GF-D8 (cell line): ENCODE measurements around the gene LZTR1.
"Not testable (repeated sequence)": the region's sequence is repeated elsewhere in the genome, so short reads cannot be mapped to it uniquely, and the experiment has no call there.

Experiments used
- DNase-seq: peaks from one replicate; lab custom pipeline; 2025; lab: John Stamatoyannopoulos, UW

Gene LZTR1

DNA sequence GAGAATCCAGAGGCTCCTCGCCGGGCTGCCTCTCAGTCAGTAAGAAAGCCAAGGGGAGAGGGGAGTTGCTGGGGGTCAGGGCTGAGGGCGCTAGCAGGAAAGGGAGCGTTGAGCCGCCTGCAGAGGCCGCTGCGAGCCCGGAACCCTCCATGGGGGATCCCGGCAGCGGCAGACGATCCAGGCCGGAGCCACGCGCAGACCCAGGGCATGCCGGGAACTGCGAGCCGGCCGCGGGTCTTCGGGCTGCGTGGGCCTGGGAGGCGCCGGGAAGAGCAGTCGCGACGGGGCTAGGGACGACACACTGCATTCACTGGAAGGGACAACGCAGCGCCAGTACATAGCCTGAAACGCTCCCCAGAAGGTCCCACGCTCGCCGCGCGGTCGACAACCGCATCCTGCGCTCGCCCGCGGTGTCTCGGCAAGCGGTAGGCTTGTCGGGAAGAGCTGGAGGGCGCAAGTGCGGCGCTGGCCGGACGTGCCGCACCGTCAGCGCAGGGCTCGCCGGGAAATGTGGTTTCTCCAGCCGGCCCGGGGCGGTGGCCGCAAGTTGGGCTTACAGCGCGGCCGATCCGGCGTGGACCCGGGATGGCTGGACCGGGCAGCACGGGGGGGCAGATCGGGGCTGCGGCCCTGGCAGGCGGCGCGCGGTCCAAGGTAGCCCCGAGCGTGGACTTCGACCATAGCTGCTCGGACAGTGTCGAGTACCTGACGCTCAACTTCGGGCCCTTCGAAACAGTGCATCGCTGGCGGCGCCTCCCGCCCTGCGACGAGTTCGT is at the start of gene LZTR1:
LZTR1 (plus strand) TSS at position 511 of the 776 bp plus-strand sequence; CDS start at position 586, 75 bp downstream.
- DNase-seq: peak; percentile 37

DNA sequence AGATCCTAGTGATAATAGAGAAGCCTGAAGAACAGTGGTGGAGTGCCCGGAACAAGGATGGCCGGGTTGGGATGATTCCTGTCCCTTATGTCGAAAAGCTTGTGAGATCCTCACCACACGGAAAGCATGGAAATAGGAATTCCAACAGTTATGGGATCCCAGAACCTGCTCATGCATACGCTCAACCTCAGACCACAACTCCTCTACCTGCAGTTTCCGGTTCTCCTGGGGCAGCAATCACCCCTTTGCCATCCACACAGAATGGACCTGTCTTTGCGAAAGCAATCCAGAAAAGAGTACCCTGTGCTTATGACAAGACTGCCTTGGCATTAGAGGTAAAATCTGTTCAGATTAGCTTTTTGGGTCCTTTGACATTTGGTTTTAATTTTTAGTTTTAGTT is 48.2 kb upstream of the LZTR1 start:
- no peak for DNase-seq

DNA sequence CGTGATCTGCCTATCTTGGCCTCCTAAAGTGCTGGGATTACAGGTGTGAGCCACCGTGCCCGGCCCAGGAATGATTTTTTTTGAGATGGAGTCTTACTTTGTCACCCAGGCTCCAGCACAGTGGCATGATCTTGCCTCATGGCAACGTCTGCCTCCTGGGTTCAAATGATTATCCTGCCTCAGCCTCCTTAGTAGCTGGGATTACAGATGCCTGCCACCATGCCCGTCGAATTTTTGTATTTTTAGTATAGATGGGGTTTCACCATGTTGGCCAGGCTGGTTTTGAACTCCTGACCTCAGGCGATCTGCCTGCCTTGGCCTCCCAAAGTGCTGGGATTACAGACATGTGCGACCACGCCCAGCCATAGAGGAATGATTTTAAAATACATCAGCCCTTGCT is 47.0 kb upstream of the LZTR1 start:
- not testable (repeated sequence) for DNase-seq

DNA sequence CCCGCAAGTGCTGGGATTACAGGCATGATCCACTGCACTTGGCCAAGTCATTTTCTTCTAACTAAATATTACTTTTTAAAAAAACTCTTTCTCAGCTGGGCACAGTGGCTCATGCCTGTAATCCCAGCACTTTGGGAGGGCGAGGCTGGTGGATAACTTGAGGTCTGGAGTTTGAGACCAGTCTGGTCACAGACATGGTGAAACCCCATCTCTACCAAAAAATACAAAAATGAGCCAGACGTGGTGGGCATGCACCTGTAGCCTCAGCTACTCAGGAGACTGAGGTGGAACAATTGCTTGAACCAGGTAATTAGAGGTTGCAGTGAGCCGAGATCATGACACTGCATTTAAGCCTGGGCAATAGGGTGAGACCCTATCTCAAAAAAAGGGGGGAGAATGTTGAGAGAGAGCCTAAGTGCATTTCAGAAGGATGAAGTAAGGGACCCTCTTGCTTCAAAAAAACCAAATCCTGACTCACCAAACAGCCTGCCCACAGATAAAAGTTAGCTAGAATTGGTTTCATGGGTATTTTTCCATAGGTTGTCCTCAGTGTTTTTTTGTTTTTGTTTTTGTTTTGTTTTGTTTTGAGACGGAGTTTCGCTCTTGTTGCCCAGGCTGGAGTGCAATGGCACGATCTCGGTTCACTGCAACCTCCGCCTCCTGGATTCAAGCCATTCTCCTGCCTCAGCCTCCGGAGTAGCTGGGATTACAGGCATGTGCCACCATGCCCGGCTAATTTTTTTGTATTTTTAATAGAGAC is 46.1 kb upstream of the LZTR1 start:
- not testable (repeated sequence) for DNase-seq

DNA sequence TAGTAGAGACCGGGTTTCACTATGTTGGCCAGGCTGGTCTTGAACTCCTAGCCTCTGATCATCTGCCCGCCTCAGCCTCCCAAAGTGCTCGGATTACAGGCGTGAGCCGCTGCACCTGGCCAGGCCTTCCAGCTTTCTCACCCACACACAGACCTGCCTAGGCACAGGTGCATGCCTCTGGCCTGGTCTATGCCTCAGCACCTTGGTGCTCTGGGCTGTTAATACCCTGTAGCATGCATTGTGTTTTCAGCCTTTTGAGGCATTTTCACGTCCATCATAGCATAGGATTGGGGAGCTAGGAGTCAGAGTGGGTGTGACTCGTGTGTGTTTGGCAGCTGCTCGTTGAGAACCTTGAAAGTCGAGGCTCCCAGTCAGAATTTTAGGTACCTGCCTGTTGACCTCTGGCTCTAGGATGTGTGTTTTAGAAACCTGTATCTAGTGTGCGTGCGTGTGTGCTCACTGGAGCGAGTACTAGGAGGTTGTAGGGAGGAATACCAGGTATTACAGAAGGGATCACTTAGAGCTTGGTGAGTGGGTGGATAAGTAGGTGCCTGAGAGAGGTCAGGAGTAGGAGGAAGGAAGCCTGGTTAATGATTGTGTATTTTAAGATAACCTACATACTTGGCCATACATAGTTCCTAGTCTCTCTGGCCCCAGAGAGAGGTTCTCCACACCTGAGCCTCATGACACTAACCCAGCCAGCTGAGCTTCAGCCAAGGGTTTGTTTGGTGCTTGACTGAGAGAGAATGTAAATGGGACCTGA is 44.9 kb upstream of the LZTR1 start:
- no peak for DNase-seq

DNA sequence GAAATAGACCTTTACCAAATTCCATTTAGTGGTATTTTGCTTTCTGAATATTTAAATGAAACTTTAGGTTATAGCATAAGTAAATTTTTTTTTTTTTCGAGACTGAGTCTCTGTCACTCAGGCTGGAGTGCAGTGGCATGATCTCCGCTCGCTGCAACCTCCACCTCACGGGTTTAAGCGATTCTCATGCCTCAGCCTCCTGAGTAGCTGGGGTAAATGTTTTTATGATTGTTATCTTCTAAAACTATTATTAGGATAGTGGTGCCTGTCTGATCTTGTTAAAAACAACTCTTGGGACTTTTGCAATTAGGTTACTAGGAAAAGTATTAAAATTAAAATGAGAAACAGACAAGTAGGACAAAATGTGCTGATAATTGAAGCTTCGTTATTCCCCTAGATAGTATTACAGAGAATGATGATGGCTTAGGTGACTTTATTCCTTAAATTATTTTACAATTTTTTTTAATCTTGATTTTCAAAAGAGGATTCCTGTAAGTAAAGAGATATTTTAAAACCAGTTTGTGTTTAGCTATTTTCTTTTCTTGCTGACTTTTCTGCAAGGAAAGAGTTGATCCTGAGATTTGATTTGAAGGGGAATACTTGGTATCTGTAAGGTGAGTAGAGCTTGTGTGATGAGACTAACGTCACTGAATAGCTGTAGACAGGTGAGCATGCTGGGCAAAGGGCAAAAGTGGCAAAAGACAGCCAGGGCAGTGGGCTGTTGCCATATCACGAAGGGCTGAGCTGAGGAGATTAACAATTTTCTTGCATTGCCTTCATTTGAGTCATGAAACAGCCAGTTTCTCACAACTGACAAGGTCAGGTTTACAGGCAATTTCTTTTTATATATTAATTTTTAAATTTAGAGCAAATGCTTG is 44.1 kb upstream of the LZTR1 start:
- DNase-seq: no peak

DNA sequence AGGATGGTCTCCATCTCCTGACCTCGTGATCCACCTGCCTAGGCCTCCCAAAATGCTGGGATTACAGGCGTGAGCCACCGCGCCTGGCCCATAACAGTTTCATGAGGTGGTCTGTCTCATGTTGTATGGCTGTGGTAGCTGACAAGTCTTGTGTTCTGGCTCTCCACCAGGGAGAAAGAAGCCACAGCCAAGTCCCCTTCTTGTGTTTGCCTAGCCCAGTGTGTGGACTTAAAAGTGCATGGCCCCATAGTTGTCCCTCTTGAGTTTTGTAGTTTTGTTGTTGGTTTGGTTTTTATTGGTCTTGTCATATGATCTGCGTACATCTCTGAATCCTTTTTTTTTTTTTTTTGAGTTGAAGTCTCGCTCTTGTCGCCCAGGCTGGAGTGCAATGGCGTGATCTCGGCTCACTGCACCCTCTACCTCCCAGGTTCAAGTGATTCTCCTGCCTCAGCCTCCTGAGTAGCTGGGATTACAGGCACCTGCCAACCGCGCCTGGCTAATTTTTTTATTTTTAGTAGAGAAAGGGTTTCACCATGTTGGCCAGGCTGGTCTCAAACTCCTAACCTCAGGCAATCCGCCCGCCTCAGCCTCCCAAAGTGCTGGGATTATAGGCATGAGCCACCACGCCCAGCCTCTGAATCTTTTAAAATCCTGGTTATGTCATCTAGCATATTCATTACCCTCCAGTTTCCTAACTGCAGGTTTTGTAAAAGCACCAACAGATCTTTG is 42.5 kb upstream of the LZTR1 start:
- not testable (repeated sequence) for DNase-seq

DNA sequence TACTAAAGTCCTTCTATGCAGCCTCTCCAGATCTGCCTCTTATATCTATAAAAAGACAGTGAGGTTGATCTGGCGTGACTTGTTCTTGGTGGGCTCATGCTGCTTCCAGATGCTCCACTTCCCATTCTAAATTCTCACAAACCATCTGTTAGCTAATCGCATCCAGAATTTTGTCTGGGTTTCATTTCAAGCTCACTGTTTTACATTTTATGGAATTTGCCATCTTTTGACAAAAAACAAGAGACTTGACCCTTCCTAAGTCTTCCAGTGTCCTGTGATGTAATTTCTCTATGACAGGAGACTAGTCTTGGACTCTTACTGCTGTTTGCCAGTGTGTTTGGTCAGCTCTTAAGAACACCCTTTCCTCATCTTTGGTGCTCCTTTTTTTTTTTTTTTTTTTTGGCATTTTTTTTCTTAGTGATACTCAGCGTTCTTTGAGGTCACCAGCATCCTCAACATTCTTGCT is 41.9 kb upstream of the LZTR1 start:
- DNase-seq: no peak

DNA sequence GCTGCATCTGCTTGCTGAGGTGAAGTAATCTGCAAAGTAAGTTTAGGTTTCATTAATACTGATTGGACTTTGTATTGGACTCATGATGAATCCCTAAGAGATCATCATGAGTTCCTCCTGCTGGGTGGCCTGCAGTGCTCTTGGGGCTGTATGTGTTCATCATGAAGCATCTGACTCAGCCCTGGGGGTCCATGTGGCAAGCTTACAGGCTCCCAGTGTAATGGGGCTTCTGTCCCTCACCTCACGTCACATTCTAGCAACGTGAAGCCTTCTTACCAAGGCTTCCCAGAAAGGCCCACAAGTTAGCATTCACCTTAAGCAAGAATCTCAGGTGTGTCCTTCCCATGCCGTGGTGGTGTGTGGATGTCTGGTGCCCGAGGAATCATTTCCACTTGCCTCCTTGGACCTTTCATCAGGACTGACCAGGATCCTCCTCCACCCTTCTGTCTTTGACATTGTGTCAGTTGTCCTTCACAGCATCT is 41.2 kb upstream of the LZTR1 start:
- DNase-seq: no peak

DNA sequence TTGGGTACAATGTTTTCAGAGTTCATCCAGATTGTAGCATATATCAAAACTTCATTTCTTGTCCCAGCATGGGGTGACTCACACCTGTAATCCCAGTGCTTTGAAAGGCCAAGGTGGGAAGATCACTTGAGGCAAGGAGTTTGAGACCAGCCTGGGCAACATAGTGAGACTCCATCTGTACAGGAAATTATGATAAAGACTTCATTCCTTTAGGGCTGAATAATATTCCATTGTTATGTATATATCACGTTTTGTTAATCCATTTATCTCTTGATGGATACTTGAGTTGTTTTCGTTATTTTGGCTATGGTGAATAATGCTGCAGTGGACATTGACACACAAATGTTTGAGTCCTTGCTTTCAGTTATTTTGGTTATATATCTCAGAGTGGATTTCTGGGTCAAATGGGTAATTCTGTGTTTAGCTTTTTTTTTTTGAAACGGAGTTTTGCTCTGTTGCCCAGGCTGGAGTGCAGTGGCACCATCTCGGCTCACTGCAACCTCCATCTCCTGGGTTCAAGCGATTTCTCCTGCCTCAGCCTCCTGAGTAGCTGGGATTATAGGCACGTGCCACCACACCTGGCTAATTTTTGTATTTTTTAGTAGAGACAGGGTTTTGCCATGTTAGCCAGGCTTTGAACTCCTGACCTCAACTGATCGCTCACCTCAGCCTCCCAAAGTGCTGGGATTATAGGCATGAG is 39.7 kb upstream of the LZTR1 start:
- not testable (repeated sequence) for DNase-seq

DNA sequence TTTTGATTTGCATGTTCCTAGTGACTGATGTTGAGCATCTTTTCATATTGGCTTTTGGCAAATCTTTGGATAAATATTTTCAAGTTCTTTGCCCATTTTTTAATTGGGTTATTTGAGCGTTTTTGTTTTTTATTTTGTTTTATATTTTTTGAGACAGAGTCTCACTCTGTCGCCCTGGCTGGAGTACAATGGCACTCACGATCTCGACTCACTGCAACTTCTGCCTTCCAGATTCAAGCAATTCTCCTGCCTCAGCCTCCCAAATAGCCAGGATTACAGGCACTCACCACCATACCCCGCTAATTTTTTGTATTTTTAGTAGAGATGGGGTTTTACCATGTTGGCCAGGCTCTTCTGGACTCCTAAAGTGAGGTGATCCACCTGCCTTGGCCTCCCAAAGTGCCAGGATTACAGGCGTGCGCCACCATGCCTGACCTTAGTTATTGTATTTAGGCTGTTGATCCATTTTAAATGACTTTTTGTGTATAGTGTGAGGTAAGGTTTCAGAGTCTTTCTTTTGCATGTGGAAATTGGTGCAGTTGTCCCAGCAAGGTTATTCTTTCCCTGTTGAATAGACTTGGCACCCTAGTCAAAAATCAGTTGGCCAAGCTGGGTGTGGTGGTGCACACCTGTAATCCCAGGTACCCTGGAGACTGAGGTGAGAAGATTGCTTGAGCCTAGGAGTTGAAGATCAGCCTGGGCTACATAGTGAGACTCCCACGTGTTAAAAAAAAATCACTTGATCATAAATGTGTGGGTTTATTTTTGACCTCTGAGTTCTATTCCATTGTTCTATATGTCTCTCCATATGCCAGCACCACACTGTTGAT is 38.8 kb upstream of the LZTR1 start:
- DNase-seq: no peak

DNA sequence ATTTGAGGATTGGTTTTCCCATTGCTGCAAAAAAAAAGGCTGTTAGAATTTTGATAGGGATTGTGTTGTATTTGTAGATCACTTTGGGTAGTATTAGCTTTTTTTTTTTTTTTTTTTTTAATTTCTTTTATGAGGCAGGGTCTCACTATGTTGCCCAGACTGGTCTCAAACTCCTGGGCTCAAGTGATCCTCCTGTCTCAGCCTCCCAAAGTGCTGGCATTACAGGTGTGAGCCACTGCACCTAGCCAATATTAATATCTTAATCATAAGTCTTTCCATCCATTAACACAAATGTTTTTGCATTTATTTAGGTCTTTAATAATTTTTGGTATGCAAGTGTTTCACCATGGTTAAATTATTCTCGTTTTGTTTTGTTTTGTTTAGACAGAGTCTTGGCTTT is 38.1 kb upstream of the LZTR1 start:
- DNase-seq: no peak

DNA sequence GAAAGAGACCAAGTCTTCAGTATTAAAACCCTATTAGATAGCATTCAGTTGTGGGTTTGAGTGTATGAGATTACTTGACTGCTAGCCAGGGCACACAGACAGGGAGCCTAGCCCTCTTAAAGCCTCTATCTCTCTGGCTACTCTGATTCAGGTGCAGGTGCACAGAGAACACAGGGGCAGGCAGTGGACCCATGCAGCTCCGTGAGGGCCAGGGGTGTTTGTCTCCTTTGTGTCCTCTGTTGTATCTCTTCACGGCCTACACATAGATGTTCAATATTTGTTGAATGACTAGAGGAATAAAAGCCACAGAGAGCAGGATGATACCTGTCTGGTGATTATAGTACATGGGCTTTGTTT is 36.5 kb upstream of the LZTR1 start:
- DNase-seq: no peak

DNA sequence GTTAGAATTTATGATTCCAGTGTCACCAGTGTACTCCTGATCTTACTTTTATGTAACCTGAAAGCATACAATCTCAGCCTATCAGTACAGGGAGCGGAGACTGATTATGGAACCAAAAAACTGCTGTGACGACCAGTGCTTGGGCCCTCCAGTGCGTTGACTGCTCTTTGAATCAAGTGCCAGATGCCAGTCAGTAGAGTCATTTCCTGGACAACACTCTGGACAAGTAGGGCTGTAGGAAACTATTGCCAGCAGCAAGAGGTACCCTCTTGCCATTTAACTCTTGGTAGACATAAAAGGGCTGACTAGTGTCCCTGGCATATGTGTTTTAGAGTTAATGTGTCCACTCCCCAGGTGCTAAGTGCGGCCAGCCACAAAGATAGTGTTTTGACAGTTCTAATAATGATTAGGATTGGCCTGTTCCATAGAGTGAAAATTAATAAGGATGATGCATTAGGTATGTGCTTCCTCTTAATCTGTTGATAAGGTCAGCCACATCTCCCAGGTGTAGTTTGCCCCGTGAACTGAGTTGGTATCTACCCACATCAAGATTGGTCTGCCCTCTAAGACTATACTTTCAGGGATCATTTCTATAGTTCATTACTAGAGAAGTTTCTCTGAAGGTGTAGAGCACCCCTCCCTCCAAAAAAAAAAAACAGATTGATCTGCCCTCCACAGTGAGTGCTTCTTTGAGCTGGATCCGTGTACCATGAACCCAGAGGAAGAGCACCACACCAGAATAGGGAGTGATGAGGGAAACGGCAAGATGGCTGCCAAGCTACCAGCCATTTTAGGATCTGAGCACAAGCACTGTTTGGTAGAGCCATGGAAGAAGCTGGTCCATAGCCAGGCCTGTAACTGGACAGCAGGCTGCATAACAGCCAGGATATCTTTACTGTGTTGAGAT is 35.8 kb upstream of the LZTR1 start:
- DNase-seq: no peak

DNA sequence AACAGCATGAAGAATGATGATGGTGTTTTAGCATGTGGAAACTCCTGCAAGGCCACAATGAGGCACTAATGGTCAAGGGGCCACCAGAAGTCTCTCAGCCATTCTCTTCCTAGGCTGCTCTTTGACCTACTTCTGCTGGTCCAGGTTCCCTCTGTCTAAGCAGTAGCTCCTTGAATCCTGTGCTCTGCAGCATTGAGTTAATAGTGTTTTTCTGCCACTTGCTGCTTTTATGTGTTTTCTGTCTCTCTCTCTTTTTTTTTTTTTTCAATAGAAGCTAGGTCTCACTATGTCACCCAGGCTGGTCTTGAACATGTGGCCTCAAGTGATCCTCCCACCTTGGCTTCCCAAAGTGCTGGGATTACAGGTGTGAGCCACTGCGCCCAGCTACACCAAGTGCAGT is 35.1 kb upstream of the LZTR1 start:
- no peak for DNase-seq

DNA sequence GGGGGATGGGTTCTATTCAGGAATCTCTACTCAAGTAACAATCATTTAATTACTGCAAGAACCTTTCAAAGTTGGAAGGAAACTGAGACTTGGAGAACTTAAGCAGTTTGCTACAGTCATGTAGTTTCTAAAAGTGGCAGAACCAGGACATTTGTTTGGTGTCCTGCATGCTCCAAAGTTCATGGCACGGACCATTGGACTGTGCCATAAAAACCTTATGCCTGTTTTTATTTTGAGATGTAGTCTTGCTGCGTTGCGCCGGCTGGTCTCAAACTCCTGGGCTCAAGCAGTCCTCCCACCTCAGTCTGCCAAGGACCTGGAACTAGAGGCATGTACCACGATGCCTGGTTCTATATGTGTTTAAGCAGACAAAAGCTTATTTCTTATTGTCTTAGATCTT is 33.6 kb upstream of the LZTR1 start:
- no peak for DNase-seq

DNA sequence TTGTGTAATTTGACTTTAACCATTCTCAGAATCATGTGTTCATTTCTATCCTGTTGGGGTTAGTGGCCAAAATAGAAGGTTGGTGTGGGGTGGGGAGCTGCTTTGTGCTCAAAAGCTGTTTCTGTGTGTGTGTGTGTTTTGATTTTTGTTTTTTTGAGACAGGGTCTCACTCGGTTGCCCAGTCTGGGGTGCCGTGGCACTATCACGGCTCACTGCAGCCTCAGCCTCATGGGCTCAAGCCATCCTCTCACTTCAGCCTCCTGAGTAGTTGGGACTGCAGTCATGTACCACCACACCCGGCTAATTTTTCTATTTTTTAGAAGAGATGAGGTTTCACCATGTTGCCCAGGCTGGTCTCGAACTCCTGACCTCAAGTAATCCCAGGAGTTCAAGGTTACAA is 33.1 kb upstream of the LZTR1 start:
- DNase-seq: no peak

DNA sequence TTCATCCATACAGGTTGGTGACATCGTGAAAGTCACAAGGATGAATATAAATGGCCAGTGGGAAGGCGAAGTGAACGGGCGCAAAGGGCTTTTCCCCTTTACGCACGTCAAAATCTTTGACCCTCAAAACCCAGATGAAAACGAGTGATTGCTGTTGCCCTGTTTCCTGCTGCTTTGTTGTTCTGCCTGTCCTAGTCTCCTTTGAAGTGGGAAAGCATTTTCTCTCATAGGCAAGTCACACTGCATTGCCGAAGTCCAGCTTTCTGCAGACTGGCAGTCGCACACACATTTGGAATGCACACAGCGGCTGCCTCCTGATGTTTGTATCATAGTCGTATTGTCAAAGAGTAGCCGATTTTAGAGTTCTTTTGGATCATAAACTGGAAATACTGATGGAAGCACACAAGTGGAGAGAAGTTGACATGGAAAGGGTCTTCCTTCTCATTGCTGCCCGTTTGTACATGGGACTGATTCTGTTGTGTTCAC is 32.4 kb upstream of the LZTR1 start:
- no peak for DNase-seq
